OCI-LY1 (cell line): ENCODE results near the gene TSPAN6.

Source experiments
- EZH2 ChIP-seq: fragments of 200-600 bp; sonication (generic), shearing (Covaris generic); IDR thresholded peaks from 2 replicates; pipeline ENCODE4 v1.8.0; 2017; ENCODE audit warnings: borderline replicate concordance, mixed run types, mild to moderate bottlenecking, antibody characterized with exemption, low read length, moderate library complexity, mixed read lengths
- TF ChIP-seq, protein P1 (sequence below): fragments of 200-600 bp; sonication (generic), shearing (Covaris generic); IDR thresholded peaks from 2 replicates; pipeline ENCODE4 v1.5.1; 2017; ENCODE audit warnings: mild to moderate bottlenecking, antibody characterized with exemption, low read length, moderate library complexity, mixed read lengths

DNA sequence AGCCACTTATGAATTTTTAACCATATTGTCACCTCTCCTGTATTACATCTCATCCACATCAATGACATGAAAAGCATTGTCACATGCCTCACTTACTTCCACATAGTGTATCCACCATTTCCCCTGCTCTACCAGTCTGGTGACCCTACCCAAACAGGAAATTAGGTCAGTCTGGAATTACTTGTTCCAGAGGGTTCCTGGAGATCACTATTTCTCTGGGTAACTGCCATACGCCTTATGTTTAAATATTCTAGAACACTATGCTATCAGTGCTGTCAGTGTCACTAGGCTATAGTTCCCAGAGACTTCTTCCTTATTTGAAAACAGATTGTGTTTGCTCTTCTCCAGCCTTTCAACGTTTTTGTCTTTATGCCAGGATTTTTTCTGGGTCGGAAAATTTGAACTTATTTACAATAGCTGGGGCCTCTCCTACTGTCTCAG lies 22.4 kb upstream of the TSPAN6 start:
- TF ChIP-seq EZH2, result no peak
- TF ChIP-seq, protein P1, sequence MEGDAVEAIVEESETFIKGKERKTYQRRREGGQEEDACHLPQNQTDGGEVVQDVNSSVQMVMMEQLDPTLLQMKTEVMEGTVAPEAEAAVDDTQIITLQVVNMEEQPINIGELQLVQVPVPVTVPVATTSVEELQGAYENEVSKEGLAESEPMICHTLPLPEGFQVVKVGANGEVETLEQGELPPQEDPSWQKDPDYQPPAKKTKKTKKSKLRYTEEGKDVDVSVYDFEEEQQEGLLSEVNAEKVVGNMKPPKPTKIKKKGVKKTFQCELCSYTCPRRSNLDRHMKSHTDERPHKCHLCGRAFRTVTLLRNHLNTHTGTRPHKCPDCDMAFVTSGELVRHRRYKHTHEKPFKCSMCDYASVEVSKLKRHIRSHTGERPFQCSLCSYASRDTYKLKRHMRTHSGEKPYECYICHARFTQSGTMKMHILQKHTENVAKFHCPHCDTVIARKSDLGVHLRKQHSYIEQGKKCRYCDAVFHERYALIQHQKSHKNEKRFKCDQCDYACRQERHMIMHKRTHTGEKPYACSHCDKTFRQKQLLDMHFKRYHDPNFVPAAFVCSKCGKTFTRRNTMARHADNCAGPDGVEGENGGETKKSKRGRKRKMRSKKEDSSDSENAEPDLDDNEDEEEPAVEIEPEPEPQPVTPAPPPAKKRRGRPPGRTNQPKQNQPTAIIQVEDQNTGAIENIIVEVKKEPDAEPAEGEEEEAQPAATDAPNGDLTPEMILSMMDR, result no peak
